GM18951 (cell line): ENCODE data around the gene SELENOO.

Source experiments
- POLR2A ChIP-seq: IDR thresholded peaks from 4 replicates; pipeline ENCODE4 v1.6.1; 2011; ENCODE audit warnings: mild to moderate bottlenecking; ENCODE audit not compliant: insufficient read length, insufficient read depth; ENCODE audit errors: extremely low read depth
- in situ Hi-C: fragments of 300-500 bp; cut with MboI; formaldehyde crosslinking; loops from one replicate; pipeline ENCODE4 v1.12.0; 2022; ENCODE audit warnings: low sequenced_read_pairs, mixed read lengths, inconsistent platforms; ENCODE audit not compliant: unreplicated experiment

SELENOO gene

GRCh38 chr22:50205781-50206569, 5.2 kb downstream of the SELENOO start:
- TF ChIP-seq POLR2A: no peak
- in situ Hi-C loops: loop anchor here (5.0 to 25.0 kb wide), 3 partner anchors 59 to 444 kb away; no protein-coding TSS in a partner anchor

- in situ Hi-C loops: loop anchor here (5.0 to 25.0 kb wide), 3 partner anchors 59 to 444 kb away; no protein-coding TSS in a partner anchor
- no peak for TF ChIP-seq POLR2A
Observed at GRCh38 chr22:50206599-50206998, 5.8 kb downstream of the SELENOO start.

- no peak for TF ChIP-seq POLR2A
- in situ Hi-C loops: loop anchor here (5.0 to 25.0 kb wide), 3 partner anchors 60 to 445 kb away; no protein-coding TSS in a partner anchor
Observed at GRCh38 chr22:50207383-50208140, 6.8 kb downstream of the SELENOO start.

- in situ Hi-C loops: loop anchor here (5.0 to 25.0 kb wide), 3 partner anchors 61 to 446 kb away; no protein-coding TSS in a partner anchor
- no peak for TF ChIP-seq POLR2A
Observed at GRCh38 chr22:50208430-50208938, 7.7 kb downstream of the SELENOO start.

- in situ Hi-C loops: loop anchor here (5.0 to 25.0 kb wide), 3 partner anchors 62 to 447 kb away; no protein-coding TSS in a partner anchor
- TF ChIP-seq POLR2A: no peak
Observed at GRCh38 chr22:50208939-50209892, 8.4 kb downstream of the SELENOO start.

GRCh38 chr22:50209893-50210292, 9.1 kb downstream of the SELENOO start:
- in situ Hi-C loops: loop anchor here (5.0 to 25.0 kb wide), 3 partner anchors 63 to 448 kb away; no protein-coding TSS in a partner anchor
- TF ChIP-seq POLR2A: no peak

GRCh38 chr22:50210378-50211139, 9.7 kb downstream of the SELENOO start:
- in situ Hi-C loops: loop anchor here (25.0 kb wide), 2 partner anchors 273 to 448 kb away; no protein-coding TSS in a partner anchor
- TF ChIP-seq POLR2A: no peak

- in situ Hi-C loops: loop anchor here (25.0 kb wide), 2 partner anchors 274 to 449 kb away; no protein-coding TSS in a partner anchor
- no peak for TF ChIP-seq POLR2A
Observed at GRCh38 chr22:50211147-50211546, 10.3 kb downstream of the SELENOO start.

- TF ChIP-seq POLR2A: no peak
- in situ Hi-C loops: loop anchor here (25.0 kb wide), 2 partner anchors 276 to 451 kb away; no protein-coding TSS in a partner anchor
Observed at GRCh38 chr22:50213263-50213662, 12.5 kb downstream of the SELENOO start.

GRCh38 chr22:50215297-50216054, 14.7 kb downstream of the SELENOO start:
- no peak for TF ChIP-seq POLR2A

GRCh38 chr22:50216055-50216683, 15.4 kb downstream of the SELENOO start:
- in situ Hi-C loops: loop anchor here (25.0 kb wide), 2 partner anchors 279 to 454 kb away; no protein-coding TSS in a partner anchor
- TF ChIP-seq POLR2A: no peak

More at GRCh38 chr22:50215297-50216054, 14.7 kb downstream of the SELENOO start:
- in situ Hi-C loops: loop anchor here (25.0 kb wide), 2 partner anchors 278 to 453 kb away; no protein-coding TSS in a partner anchor
